Superior temporal gyrus (tissue), 1 donor: ENCODE data around the gene IFT74.
A peak's percentile ranks its signal among the peaks of the same experiment; 100 is the strongest.
"Not testable (repeated sequence)": the region's sequence is repeated elsewhere in the genome, so short reads cannot be mapped to it uniquely, and the experiment has no call there.

Experiments
- DNase-seq: peaks from one replicate; pipeline ENCODE4 v3.0.0-alpha.2; 2016; ENCODE audit errors: extremely low spot score

The IFT74 gene

GRCh38 chr9:27073841-27074728 lies 117.9 kb downstream of the IFT74 start:
- DNase-seq, result no peak

GRCh38 chr9:27078685-27079084 lies 122.5 kb downstream of the IFT74 start:
- no peak for DNase-seq

GRCh38 chr9:27085456-27085855 lies 129.2 kb downstream of the IFT74 start:
- DNase-seq, result no peak

DNA sequence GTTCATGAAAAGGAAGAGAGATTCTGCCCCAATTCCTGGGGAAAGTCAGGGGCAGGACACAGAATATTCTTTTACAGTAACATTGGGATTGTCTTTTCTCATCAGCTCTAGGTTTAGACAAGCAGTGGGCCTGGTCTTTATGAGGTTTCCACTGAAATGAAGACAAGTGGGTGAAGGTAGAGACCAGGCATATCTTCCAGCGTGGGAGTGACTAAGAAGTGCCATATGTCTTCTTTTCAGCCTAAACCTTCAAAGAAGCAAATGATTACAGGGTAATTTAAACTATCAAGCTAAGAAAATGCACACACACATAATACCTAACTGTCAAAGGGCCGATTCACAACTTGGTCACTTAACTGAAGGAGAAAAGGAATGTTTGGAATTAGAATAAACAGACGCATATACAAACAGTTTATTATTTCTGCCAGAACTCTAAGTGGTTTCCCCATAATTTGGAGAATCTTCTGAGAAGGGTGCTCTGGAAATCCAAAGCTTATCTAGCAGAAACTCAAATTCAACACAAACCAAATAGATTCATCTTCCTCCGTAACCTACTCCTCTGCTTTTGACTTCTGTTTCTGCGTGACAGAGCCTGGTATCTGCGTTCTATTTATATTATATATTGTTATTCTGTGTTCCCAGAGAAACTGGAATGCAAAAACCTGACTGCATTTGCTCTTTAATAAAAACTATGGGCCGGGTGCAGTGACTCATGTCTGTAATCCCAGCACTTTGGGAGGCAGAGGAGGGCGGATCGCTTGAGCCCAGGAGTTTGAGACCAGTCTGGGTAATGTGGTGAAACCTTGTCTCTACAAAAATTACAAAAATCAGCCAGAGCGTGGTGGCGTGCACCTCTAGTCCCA lies 130.8 kb downstream of the IFT74 start:
- DNase-seq, result no peak

- DNase-seq, result no peak
These were observed 132.8 kb downstream of the IFT74 start for GRCh38 chr9:27088981-27089380.

DNA sequence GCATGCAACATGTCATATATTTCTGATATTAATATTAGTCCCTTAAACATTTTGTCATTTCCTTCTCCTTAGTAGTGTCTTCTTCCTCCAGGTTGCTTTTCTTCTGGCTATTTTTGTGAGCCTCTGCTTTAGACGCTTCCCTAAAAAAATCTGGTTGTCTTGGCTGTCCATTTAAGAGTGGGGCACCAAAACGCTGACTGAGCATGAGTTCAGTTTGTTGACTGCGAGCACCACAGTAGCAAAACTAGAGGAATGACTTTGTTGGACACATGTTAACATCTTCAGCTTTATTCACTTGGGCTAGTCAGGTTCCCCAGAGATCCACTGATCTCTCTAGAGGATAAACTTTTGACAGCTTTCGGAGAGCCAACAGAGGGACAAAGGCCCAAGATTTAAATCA lies 133.5 kb downstream of the IFT74 start:
- DNase-seq, result no peak

DNA sequence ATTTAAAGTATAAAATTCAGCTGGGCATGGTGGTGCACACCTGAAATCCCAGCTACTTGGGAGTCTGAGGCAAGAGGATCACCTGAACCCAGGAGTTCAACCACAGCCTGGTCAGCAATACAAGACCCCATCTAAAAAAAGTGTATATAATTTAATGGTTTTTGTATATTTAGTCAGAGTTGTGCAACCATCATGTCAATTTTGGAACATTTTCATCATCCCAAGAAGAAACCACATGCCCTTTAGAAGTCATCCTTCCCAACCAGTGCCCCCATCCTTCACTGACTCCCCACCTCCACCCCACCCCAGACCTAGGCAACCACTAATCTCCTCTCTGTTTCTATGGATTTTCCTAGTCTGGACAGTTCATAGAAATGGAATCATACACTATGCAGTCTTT lies 134.0 kb downstream of the IFT74 start:
- no peak for DNase-seq

DNA sequence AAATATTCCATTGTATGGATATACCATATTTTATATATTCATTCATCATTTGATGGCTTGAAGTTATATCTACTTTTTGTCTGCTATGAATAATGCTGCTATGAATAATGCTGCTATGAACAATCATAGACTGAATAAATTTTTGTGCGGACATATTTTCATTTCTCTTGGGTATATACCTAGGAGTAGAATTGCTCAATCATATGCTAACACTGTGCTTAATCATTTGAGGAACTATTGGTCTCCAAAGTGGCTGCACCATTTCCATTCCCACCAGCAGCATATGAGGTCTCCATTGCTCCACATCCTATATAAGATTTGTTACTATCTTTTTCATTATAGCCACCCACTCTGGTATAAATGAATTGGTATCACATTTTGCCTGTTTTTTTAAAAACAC lies 134.5 kb downstream of the IFT74 start:
- no peak for DNase-seq

- DNase-seq, result not testable (repeated sequence)
These were observed 136.3 kb downstream of the IFT74 start for GRCh38 chr9:27092496-27092895.

- DNase-seq, result not testable (repeated sequence)
These were observed 137.3 kb downstream of the IFT74 start for GRCh38 chr9:27093384-27094067.

DNA sequence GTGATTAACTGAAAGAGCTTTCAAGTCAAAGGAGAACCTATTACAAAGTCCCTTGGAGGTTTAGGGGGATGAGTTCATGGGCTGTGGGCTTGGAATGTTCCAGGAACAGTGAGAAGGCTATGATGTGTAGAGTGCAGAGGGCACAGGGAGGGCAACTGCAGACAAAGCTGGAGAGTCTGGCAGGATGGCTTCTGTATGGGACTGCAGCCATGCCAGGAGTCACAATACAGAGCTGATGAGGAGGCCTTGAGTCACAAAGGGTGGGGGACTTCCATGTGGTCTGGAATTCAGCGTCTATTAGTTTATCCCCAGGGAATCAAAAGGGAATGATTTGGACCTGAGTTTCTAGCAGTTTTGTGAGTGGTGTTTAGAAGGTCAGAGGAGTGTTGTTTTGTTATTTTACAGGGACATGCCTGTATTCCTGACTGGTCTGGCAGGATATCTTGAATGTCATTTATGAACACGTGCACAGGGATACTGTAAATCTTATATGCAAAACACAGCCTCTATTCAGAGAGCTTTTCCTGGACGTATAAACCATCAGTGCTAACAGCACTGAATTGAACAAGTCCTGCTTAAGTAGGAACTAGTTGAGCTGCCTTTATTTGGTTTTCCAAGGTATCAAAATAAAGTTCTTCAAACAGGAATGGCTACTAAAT lies 138.6 kb downstream of the IFT74 start:
- no peak for DNase-seq

- no peak for DNase-seq
These were observed 151.0 kb downstream of the IFT74 start for GRCh38 chr9:27107241-27107640.

GRCh38 chr9:27108981-27109541 lies 152.8 kb downstream of the IFT74 start, which contains the start of gene TEK:
Gene TEK (plus strand): TSS chr9:27109225. CDS start chr9:27109591, 366 bp downstream.
- DNase-seq, result peak; percentile 31

- DNase-seq, result no peak
These were observed 153.4 kb downstream of the IFT74 start for GRCh38 chr9:27109621-27110020.

DNA sequence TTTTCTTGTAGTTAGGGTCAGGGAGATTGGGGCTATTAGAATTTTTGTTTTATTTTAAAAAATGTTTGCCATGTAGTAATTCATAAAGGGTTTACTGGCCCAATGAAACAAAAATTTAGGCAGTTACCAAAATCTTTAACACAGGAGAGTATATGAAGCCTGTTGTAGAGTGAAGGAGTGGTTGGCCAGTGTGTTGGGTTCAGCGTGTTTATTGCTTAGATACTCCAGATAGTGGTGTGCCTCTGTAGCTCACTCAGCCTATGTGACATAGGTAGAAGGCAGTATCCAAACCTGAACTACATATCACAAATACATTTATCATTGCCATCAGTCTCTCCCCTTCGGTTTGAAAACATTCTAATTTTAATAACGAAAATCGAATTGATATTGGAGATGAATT lies 154.0 kb downstream of the IFT74 start:
- DNase-seq, result no peak

GRCh38 chr9:27112235-27112634 lies 156.0 kb downstream of the IFT74 start:
- no peak for DNase-seq
